GM06990 (cell line): ENCODE results near the gene TBRG1.

Experiments used
- DNase-seq: peaks from one replicate; pipeline ENCODE4 v3.0.0-alpha.2; 2011; ENCODE audit not compliant: insufficient read length; ENCODE audit errors: extremely low read depth
- H3K27me3 ChIP-seq: replicated peaks from 2 replicates; pipeline ENCODE4 v1.6.0; 2011; ENCODE audit warnings: low read length; ENCODE audit not compliant: control insufficient read depth, insufficient read depth
- H3K36me3 ChIP-seq: 2 replicates; pipeline ENCODE4 v1.5.1; 2011; ENCODE audit warnings: low read length; ENCODE audit not compliant: control insufficient read depth, insufficient read depth
- H3K4me3 ChIP-seq: replicated peaks from 2 replicates; pipeline ENCODE4 v1.5.1; 2011; ENCODE audit warnings: low read depth, mild to moderate bottlenecking, control low read depth, low read length
- CTCF ChIP-seq: IDR thresholded peaks from 2 replicates; pipeline ENCODE4 v1.5.1; 2011; ENCODE audit warnings: low read length, control low read depth, mild to moderate bottlenecking, inconsistent platforms; ENCODE audit not compliant: insufficient read depth, poor library complexity, severe bottlenecking

Gene TBRG1

GRCh38 chr11:124622531-124623451 is at the start of gene TBRG1:
Gene TBRG1, plus strand, starts transcription at chr11:124622864. Its CDS starts 220 bp downstream, at chr11:124623084.
- Histone ChIP-seq H3K4me3 (peak within 1 kb of the TSS; percentile 97), H3K27me3 (no peaks in the 10 kb centered on the region; the same call in 1 of the 2 replicates), H3K36me3 (peaks cover 14% of the 10 kb centered on the region)
- peak; percentile 83 for DNase-seq
- no peak for TF ChIP-seq CTCF

GRCh38 chr11:124577716-124578427 is 44.8 kb upstream of the TBRG1 start:
- no peak for TF ChIP-seq CTCF
- DNase-seq = no peak
- H3K4me3 ChIP-seq = no peak overlapping the region
- H3K36me3 ChIP-seq = no peaks in the 10 kb centered on the region
- peaks cover 1% of the 10 kb centered on the region; the same call in 1 of the 2 replicates for H3K27me3 ChIP-seq

- TF ChIP-seq CTCF = no peak
- no peak for DNase-seq
- peaks cover 1% of the 10 kb centered on the region; the same call in 1 of the 2 replicates for H3K27me3 ChIP-seq
- H3K4me3 ChIP-seq = no peak overlapping the region
- H3K36me3 ChIP-seq = no peaks in the 10 kb centered on the region
These were observed 43.9 kb upstream of the TBRG1 start for GRCh38 chr11:124578761-124579160.

GRCh38 chr11:124581817-124582216 is 40.8 kb upstream of the TBRG1 start:
- Histone ChIP-seq H3K4me3 (no peak overlapping the region), H3K36me3 (no peaks in the 10 kb centered on the region), H3K27me3 (peaks cover 1% of the 10 kb centered on the region; the same call in 1 of the 2 replicates)
- no peak for DNase-seq
- no peak for TF ChIP-seq CTCF

GRCh38 chr11:124582565-124582964 is 40.1 kb upstream of the TBRG1 start:
- Histone ChIP-seq H3K36me3 (no peaks in the 10 kb centered on the region), H3K27me3 (peaks cover 1% of the 10 kb centered on the region; the same call in 1 of the 2 replicates), H3K4me3 (no peak overlapping the region)
- no peak for TF ChIP-seq CTCF
- no peak for DNase-seq
